ENCODE measurements around the gene CSNK1E. TPM values are rescaled to one million over a fixed set of nuclear protein-coding genes. Genes with fewer than 3 reads are reported as not detected.

The CSNK1E gene
- total and polyA plus RNA-seq, 2 of the 4 experiments (the other 2 are of a cell fraction): 116 to 276 TPM

GRCh38 chr22:38338772-38339379 is 21.6 kb upstream of the CSNK1E start:
- no peak overlapping the region for H4K91ac ChIP-seq (ENCODE audit: insufficient read depth, low read depth, low read length)
- H2AK9ac ChIP-seq (replicated peaks; ENCODE audit: low read depth, low read length, poor library complexity): no peak overlapping the region
- no peak for TF ChIP-seq NFE2L2 (IDR thresholded peaks at IDR 0.05; ENCODE audit: low read depth, low read length)
- TF ChIP-seq, protein P1, sequence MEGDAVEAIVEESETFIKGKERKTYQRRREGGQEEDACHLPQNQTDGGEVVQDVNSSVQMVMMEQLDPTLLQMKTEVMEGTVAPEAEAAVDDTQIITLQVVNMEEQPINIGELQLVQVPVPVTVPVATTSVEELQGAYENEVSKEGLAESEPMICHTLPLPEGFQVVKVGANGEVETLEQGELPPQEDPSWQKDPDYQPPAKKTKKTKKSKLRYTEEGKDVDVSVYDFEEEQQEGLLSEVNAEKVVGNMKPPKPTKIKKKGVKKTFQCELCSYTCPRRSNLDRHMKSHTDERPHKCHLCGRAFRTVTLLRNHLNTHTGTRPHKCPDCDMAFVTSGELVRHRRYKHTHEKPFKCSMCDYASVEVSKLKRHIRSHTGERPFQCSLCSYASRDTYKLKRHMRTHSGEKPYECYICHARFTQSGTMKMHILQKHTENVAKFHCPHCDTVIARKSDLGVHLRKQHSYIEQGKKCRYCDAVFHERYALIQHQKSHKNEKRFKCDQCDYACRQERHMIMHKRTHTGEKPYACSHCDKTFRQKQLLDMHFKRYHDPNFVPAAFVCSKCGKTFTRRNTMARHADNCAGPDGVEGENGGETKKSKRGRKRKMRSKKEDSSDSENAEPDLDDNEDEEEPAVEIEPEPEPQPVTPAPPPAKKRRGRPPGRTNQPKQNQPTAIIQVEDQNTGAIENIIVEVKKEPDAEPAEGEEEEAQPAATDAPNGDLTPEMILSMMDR (conservative IDR thresholded peaks at IDR 0.05; ENCODE audit: low read depth, low read length): no peak
- no peak for TF ChIP-seq POLR2A (IDR thresholded peaks at IDR 0.05; ENCODE audit: low read depth, low read length)
- H3K18ac ChIP-seq (ENCODE audit: low read depth, low read length): no peak overlapping the region
- H3K9ac ChIP-seq (ENCODE audit: low read depth, low read length): no peak overlapping the region
- no peak overlapping the region for H2BK20ac ChIP-seq (ENCODE audit: low read depth, low read length)
- no peak overlapping the region for H4K5ac ChIP-seq (ENCODE audit: low read depth, low read length)
- intact Hi-C loops (cut with micrococcal nuclease): no loop called here
- H3K4me3 ChIP-seq (ENCODE audit: insufficient read depth, low read depth, low read length): no peak overlapping the region
- peaks cover 5% of the 10 kb centered on the region for H3K4me1 ChIP-seq (ENCODE audit: control insufficient read depth, insufficient read depth, low read length)
- dilution Hi-C loops (cut with HindIII; ENCODE audit: low sequenced_read_pairs, unreplicated experiment): no loop called here
- peak; percentile 47 for ATAC-seq (ENCODE audit: low read depth)
- no peak overlapping the region for H3K56ac ChIP-seq (ENCODE audit: extremely low read depth, insufficient read depth, low read length)
- H2AK5ac ChIP-seq (ENCODE audit: low read depth, low read length): no peak overlapping the region; the same call in 1 of the 2 replicates
- H3K27ac ChIP-seq (ENCODE audit: insufficient read depth, low read length): no peak overlapping the region
- no peaks in the 10 kb centered on the region for H4K20me1 ChIP-seq (ENCODE audit: insufficient read depth, low read length)
- H2BK15ac ChIP-seq (ENCODE audit: low read depth, low read length): no peak overlapping the region
- no peak overlapping the region for H3K23ac ChIP-seq (ENCODE audit: low read depth, low read length)
- H2BK120ac ChIP-seq (ENCODE audit: low read depth, low read length): no peak overlapping the region
- no peaks in the 10 kb centered on the region for H3K36me3 ChIP-seq (ENCODE audit: control insufficient read depth, insufficient read depth, low read length)
- no peak overlapping the region for H4K8ac ChIP-seq (ENCODE audit: low read depth in 2 of 2, low read length in 2 of 2)
- 100% methylated on average over 2 of the region's 4 CpGs; no CpG with 5 or more reads in 1 of the 2 experiments for WGBS, 2 experiments (ENCODE audit: extremely low coverage in 2 of 2, insufficient read length in 1 of 2)
- H3K9me3 ChIP-seq (ENCODE audit: control insufficient read depth, insufficient read depth, low read length): no peaks in the 10 kb centered on the region
- H2AFZ ChIP-seq (replicated peaks; ENCODE audit: low read length, poor library complexity): peak overlapping the region; percentile 65
- CTCF ChIA-PET: interaction anchor here (0.6 kb wide), 1 partner anchor 31 kb away, joined by 4 read pairs; no protein-coding TSS in a partner anchor
- H3K4me2 ChIP-seq (ENCODE audit: low read depth, low read length): no peak overlapping the region
- BruUV-seq (replicated peaks): no TSS peak
- no peak for DNase-seq
- H3K79me1 ChIP-seq (ENCODE audit: low read depth in 1 of 2, low read length in 2 of 2): no peaks in the 10 kb centered on the region
- POLR2A ChIA-PET (ENCODE audit: unreplicated experiment): no interaction called here
- H2BK5ac ChIP-seq (ENCODE audit: low read depth, low read length, poor library complexity, severe bottlenecking): no peak overlapping the region
- H3K4ac ChIP-seq (ENCODE audit: low read depth, low read length): no peak overlapping the region
- in situ Hi-C loops (cut with MboI; ENCODE audit: low sequenced_read_pairs): no loop called here
- H3K14ac ChIP-seq (replicated peaks; ENCODE audit: low read depth, low read length): no peak overlapping the region
- H3K27me3 ChIP-seq (ENCODE audit: control insufficient read depth, insufficient read depth, low read length): no peaks in the 10 kb centered on the region
- no peaks in the 10 kb centered on the region for H3K9me1 ChIP-seq (ENCODE audit: insufficient read depth, low read length)

Data from IMR-90 (cell line).